ENCODE results near the gene TIMM13.

- TF ChIP-seq EZH2phosphoT487 (IDR thresholded peaks at IDR 0.05; ENCODE audit: borderline replicate concordance, low read length) (no peak), CTCF (IDR thresholded peaks at IDR 0.05; ENCODE audit: low read depth, low read length, poor library complexity, severe bottlenecking) (no peak)
Measured at GRCh38 chr19:2436926-2437325, 9.5 kb upstream of the TIMM13 start.

Measured in DOHH2 (cell line).